ENCODE data around the gene DPH7. TPM values are rescaled to one million over a fixed set of nuclear protein-coding genes. Genes with fewer than 3 reads are reported as not detected.

The DPH7 gene
- total RNA-seq, 1 experiment from 2014 or later, result 54.4 TPM

GRCh38 chr9:137606734-137607138, 28.0 kb upstream of the DPH7 start:
- H3K4me3 ChIP-seq (replicated peaks in 1 of 2; ENCODE audit: low read depth in 1 of 2, low read length in 2 of 2), result peak overlapping the region; percentile 65 to 85
- DNase-seq (ENCODE audit: low read depth, low spot score) (no peak), ATAC-seq (no peak)
- ChIA-PET RAD21 (ENCODE audit: low non-redundant PET in 1 of 2, low total read pairs in 2 of 2, uncharacterized antibody in 2 of 2, unreplicated experiment in 2 of 2) (no interaction called here), CTCF (no interaction called here), POLR2A (no interaction called here)
- no peak for TF ChIP-seq SP1 (IDR thresholded peaks at IDR 0.05; ENCODE audit: low read depth)
- peak overlapping the region; percentile 86 for H3K9ac ChIP-seq (ENCODE audit: low read length)
- no peaks in the 10 kb centered on the region for H4K20me1 ChIP-seq (ENCODE audit: insufficient read depth)
- no peaks in the 10 kb centered on the region for H3K36me3 ChIP-seq (ENCODE audit: control insufficient read depth in 1 of 2, insufficient read depth in 2 of 2, low read length in 2 of 2)
- H3K79me2 ChIP-seq (ENCODE audit: insufficient read depth, low read length), result peaks cover 42% of the 10 kb centered on the region; the same call in 1 of the 2 replicates
- peak overlapping the region; percentile 94 for H3K27ac ChIP-seq (ENCODE audit: low read depth, low read length)
- no TSS peak for BruUV-seq (replicated peaks)
- no peaks in the 10 kb centered on the region for H3K9me2 ChIP-seq (ENCODE audit: insufficient read depth)
- H3K9me3 ChIP-seq (ENCODE audit: control insufficient read depth in 1 of 2, insufficient read depth in 1 of 2, low read depth in 1 of 2, low read length in 2 of 2), result no peaks in the 10 kb centered on the region
- H3K27me3 ChIP-seq (ENCODE audit: insufficient read depth, low read length), result no peaks in the 10 kb centered on the region
- H3K4me1 ChIP-seq (ENCODE audit: control insufficient read depth in 1 of 2, insufficient read depth in 2 of 2, low read length in 2 of 2), result peaks cover 30 to 64% of the 10 kb centered on the region in 2 experiments
- intact Hi-C loops (cut with micrococcal nuclease), result no loop called here
- H2AFZ ChIP-seq (ENCODE audit: low read depth, low read length, poor library complexity, severe bottlenecking), result no peak overlapping the region
- H3K4me2 ChIP-seq (ENCODE audit: low read length), result peak overlapping the region; percentile 98

GRCh38 chr9:137606005-137606621, 27.4 kb upstream of the DPH7 start:
- no TSS peak for BruUV-seq (replicated peaks)
- Histone ChIP-seq H3K27me3 (ENCODE audit: insufficient read depth, low read length) (no peaks in the 10 kb centered on the region), H3K9ac (ENCODE audit: low read length) (peak overlapping the region; percentile 86), H3K27ac (ENCODE audit: low read depth, low read length) (peak overlapping the region; percentile 94), H2AFZ (ENCODE audit: low read depth, low read length, poor library complexity, severe bottlenecking) (no peak overlapping the region), H3K4me2 (ENCODE audit: low read length) (peak overlapping the region; percentile 98), H3K79me2 (ENCODE audit: insufficient read depth, low read length) (peaks cover 42% of the 10 kb centered on the region; the same call in 1 of the 2 replicates), H3K36me3 (ENCODE audit: control insufficient read depth in 1 of 2, insufficient read depth in 2 of 2, low read length in 2 of 2) (no peaks in the 10 kb centered on the region), H3K9me2 (ENCODE audit: insufficient read depth) (no peaks in the 10 kb centered on the region), H3K4me1 (ENCODE audit: control insufficient read depth in 1 of 2, insufficient read depth in 2 of 2, low read length in 2 of 2) (peaks cover 24 to 58% of the 10 kb centered on the region in 2 experiments), H3K4me3 (replicated peaks in 1 of 2; ENCODE audit: low read depth in 1 of 2, low read length in 2 of 2) (peak overlapping the region; percentile 65 to 85), H3K9me3 (ENCODE audit: control insufficient read depth in 1 of 2, insufficient read depth in 1 of 2, low read depth in 1 of 2, low read length in 2 of 2) (no peaks in the 10 kb centered on the region), H4K20me1 (ENCODE audit: insufficient read depth) (no peaks in the 10 kb centered on the region)
- DNase-seq (ENCODE audit: low read depth, low spot score), result no peak
- ChIA-PET POLR2A (no interaction called here), CTCF (no interaction called here), RAD21 (ENCODE audit: low non-redundant PET in 1 of 2, low total read pairs in 2 of 2, uncharacterized antibody in 2 of 2, unreplicated experiment in 2 of 2) (no interaction called here)
- intact Hi-C loops (cut with micrococcal nuclease), result no loop called here
- peak; percentile 10 for ATAC-seq
- TF ChIP-seq SRF (IDR thresholded peaks at IDR 0.05; ENCODE audit: low read depth) (no peak), ZFX (IDR thresholded peaks at IDR 0.05) (peak; percentile 79)

All from HCT116 (cell line).